GM19467 (cell line): ENCODE data around the gene SYCE1L.
"Not testable (repeated sequence)": the region's sequence is repeated elsewhere in the genome, so short reads cannot be mapped to it uniquely, and the experiment has no call there.

Source experiments
- ATAC-seq: cut with Tn5 transposase; IDR thresholded peaks from one replicate; pipeline ENCODE4 v1.9.1; 2021; ENCODE audit warnings: mild to moderate bottlenecking, moderate library complexity; ENCODE audit not compliant: unreplicated experiment

SYCE1L gene

GRCh38 chr16:77199211-77199610 is at the start of gene SYCE1L:
Gene SYCE1L (plus strand): TSS chr16:77199408. CDS start chr16:77199452, 44 bp downstream.
- no peak for ATAC-seq

GRCh38 chr16:77157346-77158058 is 41.7 kb upstream of the SYCE1L start:
- no peak for ATAC-seq

- ATAC-seq, result no peak
These were observed 40.9 kb upstream of the SYCE1L start for GRCh38 chr16:77158293-77158692.

- ATAC-seq, result no peak
These were observed 34.2 kb upstream of the SYCE1L start for GRCh38 chr16:77165006-77165405.

DNA sequence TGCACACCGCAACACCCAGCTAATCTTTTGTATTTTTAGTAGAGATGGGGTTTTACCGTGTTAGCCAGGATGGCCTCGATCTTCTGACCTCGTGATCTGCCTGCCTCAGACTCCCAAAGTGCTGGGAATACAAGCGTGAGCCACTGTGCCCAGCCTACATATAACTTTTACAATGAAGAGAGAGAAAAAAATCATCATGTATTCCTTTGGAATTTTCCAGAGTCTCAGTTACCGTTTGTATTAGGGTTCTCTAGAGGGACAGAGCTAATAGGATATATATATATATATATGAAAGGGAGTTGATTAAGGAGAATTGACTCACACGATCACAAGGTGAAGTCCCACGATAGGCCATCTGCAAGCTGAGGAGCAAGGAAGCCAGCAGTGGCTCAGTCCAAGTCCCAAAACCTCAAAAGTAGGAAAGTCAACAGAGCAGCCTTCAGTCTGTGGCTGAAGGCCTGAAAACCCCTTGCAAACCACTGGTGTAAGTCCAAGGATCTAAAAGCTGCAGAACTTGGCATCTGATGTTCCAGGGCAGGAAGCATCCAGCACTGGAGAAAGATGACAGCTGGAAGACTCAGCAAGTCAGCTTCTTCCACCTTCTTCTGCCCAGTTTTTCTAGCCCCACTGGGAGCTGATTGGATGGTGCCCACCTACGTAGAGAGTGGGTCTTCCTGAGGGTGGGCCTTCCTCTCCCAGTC is 33.5 kb upstream of the SYCE1L start:
- ATAC-seq, result not testable (repeated sequence)

- no peak for ATAC-seq
These were observed 32.5 kb upstream of the SYCE1L start for GRCh38 chr16:77166726-77167125.

DNA sequence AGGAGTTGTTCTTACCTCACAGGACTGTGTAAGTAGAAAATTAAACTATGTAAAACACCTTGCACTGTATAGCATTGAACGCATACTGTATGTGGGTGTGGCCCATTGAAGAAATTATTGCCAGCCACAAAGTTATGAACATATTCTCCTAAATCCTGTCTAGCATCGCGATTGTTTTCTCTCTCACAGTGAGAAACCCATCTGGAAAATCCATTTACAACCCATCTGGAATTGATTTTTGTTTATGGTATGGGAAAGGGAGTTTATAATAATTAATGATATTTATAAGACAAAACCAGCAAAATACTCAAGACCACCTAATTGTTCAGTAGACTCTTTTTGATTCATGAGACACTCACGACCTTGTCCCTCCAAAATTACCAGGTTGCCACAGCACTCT is 30.3 kb upstream of the SYCE1L start:
- ATAC-seq, result no peak

GRCh38 chr16:77169650-77170236 is 29.5 kb upstream of the SYCE1L start:
- ATAC-seq, result peak; percentile 71

DNA sequence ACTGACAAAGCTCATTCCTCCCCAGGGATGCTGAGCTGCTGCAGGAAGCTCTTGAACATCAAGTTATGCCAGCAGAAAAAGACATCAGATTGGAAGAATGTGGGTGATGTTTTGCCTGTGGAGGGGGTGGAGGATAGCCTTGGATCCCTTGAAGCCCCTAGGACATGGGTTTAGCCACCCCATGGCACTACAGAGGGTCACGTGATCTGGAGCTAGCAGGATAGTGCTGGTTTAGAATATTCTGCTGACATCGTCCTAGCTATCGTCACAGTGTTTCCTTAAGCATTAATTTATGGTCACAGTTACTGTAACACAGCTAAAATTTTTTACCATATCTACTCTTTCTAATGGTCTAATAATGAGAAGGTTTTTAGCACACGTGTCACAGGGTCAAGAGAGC is 28.4 kb upstream of the SYCE1L start:
- no peak for ATAC-seq

- ATAC-seq, result no peak
These were observed 27.2 kb upstream of the SYCE1L start for GRCh38 chr16:77171745-77172635.

DNA sequence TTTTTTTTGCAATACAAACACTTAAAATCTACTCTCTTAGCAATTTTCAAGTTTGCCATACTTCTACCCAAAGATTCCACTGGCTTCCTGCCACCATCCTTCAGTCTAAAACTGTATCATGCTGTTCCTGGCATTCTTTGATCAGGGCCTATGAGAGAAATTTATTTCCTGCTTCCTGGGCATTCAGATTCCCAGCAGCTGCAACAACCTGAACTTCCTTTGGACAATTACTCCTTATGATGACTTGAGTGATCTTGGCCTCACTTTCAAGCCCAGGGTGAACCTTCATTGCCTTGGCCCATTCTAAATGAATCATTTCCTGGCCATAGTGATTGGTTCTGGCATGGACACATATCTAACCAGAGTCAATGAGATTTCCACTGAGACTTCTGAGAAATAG is 26.3 kb upstream of the SYCE1L start:
- no peak for ATAC-seq

- ATAC-seq, result no peak
These were observed 16.1 kb upstream of the SYCE1L start for GRCh38 chr16:77183137-77183536.

GRCh38 chr16:77186298-77186697 is 12.9 kb upstream of the SYCE1L start:
- ATAC-seq, result not testable (repeated sequence)

- ATAC-seq, result peak; percentile 2
These were observed 9.1 kb upstream of the SYCE1L start for GRCh38 chr16:77190190-77190477.

DNA sequence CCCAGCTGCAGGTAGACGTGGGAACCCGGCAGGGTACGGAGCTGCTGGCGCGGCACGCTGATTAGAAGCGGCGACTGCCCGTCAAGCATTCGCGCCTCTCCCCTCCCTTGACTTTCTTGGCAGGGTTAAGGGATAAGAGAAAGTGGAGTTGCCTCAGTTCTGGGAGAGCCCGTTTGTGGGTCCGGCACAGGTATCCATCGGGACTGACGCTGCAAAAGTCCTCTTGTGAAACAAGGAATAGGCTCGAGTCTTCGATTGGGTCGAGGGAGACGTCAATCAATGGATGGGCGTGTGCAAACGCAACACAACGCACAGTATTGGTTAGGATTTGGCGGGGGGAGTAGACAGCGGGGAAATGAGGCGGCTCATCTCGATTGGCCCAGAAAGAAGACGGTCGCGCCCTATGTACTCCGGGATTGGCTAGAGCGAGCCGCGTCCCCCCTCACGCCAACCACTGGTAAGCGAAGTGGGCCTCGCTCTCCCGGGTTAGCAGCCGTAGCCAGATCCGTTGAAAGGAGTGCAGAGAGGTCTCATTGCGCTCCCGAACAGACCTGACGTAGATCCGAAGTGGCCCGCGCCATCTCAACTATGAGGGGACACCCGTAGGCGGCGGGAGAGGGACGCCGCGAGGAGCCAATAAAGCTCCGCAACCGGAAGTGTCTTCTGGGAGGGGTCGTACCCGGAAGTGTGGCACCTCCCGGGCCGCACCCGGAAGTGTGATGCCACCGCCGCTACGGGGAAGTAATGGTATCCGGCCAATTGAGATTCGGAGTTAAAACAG is 8.5 kb upstream of the SYCE1L start, which contains the start of gene MON1B:
Gene MON1B (plus strand): TSS at position 713 of the 781 bp plus-strand sequence. CDS start 296 bp downstream, outside the sequence.
- peak; percentile 97 for ATAC-seq

DNA sequence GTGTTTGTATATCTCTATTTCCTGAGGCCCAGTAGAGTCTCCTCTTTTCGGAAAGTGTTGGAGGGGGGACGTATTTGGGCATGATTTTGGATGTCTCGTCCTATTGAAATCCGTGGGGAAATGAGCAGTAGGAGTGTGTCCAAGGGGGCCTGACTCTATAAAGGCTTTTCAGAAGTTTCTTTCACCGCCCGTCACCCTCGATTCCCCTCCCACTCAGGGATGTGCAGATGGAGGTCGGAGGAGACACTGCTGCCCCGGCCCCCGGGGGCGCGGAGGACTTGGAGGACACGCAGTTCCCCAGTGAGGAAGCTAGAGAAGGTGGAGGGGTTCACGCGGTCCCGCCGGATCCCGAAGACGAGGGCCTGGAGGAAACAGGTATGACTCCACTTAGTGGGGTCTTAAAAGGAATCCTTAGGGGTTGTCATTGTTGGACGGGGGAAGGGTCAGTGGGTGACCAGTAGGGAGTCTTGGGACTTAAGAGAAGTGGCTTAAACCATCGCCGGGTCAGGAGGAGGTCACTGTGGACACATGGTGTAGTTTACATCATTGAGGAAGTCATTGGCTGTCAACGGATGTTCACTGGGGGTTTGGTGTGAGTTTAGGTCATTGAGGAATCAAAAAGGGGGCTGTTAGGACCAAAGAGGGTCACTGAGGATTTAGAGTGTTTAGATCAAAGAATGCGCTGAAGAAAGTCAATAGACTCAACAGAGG is 7.8 kb upstream of the SYCE1L start:
- peak; percentile 0 for ATAC-seq

DNA sequence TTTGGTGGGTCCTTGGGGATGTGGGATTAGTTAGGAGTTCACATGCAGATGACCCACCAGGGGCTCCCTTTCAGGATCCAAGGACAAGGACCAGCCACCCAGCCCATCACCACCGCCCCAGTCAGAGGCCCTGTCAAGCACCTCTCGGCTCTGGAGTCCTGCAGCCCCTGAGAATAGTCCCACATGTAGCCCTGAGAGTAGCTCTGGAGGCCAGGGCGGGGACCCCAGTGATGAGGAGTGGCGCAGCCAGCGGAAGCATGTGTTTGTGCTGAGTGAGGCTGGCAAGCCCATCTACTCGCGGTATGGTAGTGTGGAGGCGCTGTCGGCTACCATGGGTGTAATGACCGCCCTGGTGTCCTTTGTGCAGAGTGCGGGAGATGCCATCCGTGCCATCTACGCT is 5.8 kb upstream of the SYCE1L start:
- ATAC-seq, result no peak

DNA sequence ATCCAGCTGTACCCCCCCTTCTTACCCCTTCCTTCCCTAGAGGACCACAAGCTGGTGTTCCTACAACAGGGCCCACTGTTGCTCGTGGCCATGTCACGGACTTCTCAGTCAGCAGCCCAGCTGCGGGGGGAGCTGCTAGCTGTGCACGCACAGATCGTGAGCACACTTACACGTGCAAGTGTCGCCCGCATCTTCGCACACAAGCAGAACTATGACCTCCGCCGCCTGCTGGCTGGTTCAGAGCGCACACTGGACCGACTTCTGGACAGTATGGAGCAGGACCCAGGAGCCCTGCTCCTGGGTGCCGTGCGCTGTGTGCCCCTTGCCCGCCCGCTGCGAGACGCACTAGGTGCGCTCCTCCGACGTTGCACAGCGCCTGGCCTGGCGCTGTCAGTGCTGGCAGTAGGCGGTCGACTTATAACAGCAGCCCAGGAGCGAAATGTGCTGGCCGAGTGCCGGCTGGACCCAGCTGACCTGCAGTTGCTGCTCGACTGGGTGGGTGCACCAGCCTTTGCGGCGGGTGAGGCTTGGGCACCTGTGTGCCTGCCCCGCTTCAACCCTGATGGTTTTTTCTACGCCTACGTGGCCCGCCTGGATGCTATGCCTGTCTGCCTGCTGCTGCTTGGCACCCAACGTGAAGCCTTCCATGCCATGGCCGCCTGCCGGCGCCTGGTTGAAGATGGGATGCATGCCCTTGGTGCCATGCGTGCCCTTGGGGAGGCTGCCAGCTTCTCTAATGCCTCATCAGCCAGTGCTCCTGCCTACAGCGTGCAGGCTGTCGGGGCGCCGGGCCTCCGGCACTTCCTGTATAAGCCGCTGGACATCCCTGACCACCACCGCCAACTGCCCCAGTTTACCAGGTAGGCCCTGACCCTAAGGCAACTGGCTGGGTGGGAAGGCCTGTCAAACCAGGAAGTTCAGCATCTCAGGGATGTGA is 4.6 kb upstream of the SYCE1L start:
- ATAC-seq, result no peak

GRCh38 chr16:77195411-77195810 is 3.8 kb upstream of the SYCE1L start:
- no peak for ATAC-seq
